GM12878 (cell line): Measurements from ENCODE around the gene SPACDR. TPM values are rescaled to one million over a fixed set of nuclear protein-coding genes. Genes with fewer than 3 reads are reported as not detected.

Source experiments
- ATAC-seq: fragments of 200-7000 bp; cut with Tn5 transposase; 3 replicates; pipeline ENCODE4 v1.9.1; 2020; ENCODE audit warnings: mild to moderate bottlenecking, moderate library complexity
- BruUV-seq: library from RNA; stranded (reverse); fragments of 400-500 nt; replicated peaks from 2 replicates; lab custom pipeline; 2021; lab: Mats Ljungman, UMichigan
- CTCF ChIA-PET: fragments of 300-600 bp; sonication (Branson Sonifier 250); formaldehyde crosslinking; extraction: SDS; loops from one replicate; lab custom pipeline; 2021; ENCODE audit warnings: inconsistent platforms; lab: Yijun Ruan, JAX
- POLR2A ChIA-PET: fragments of 350-600 bp; formaldehyde crosslinking; extraction: SDS; loops from one replicate; lab custom pipeline; 2021; ENCODE audit warnings: inconsistent platforms; lab: Charles Lee
- RAD21 ChIA-PET: fragments of 300-600 bp; sonication (Branson Sonifier 250); formaldehyde crosslinking; loops from one replicate; lab custom pipeline; 2023; ENCODE audit warnings: antibody characterized with exemption; ENCODE audit not compliant: unreplicated experiment; lab: Charles Lee
- SMC1A ChIA-PET: fragments of 300-600 bp; sonication (Branson Sonifier 250); formaldehyde crosslinking; loops from one replicate; lab custom pipeline; 2023; ENCODE audit not compliant: unreplicated experiment, uncharacterized antibody; lab: Charles Lee
- DNase-seq: peaks from one replicate; pipeline ENCODE4 v3.0.0-alpha.2; 2011; ENCODE audit warnings: low read depth, low spot score
- FAIRE-seq: peaks from 3 replicates; lab custom pipeline; 2011; peaks lifted over from hg19 to GRCh38; lab: Jason Lieb, UNC
- H2AFZ ChIP-seq: 2 replicates; pipeline ENCODE4 v1.6.0; 2011; ENCODE audit warnings: low read depth, low read length, control low read depth; ENCODE audit not compliant: control insufficient read depth
- H3K27ac ChIP-seq: 2 replicates; pipeline ENCODE4 v1.5.1; 2011; ENCODE audit warnings: control low read depth; ENCODE audit not compliant: control insufficient read depth, insufficient read depth
- H3K27me3 ChIP-seq, 2 experiments: replicated peaks in 1 of 2; 2 replicates each; pipeline versions ENCODE4 v1.6.0 to v1.6.1; 2011; ENCODE audit warnings: low read length in 1 of 2; ENCODE audit not compliant: control insufficient read depth in 2 of 2, insufficient read depth in 2 of 2
- H3K36me3 ChIP-seq, 2 experiments: 2 replicates each; pipeline ENCODE4 v1.5.1; 2011; ENCODE audit warnings: low read length in 1 of 2; ENCODE audit not compliant: control insufficient read depth in 2 of 2, insufficient read depth in 2 of 2
- H3K4me1 ChIP-seq: 2 replicates; pipeline ENCODE4 v1.6.1; 2011; ENCODE audit warnings: mild to moderate bottlenecking, low read length, moderate library complexity, mixed read lengths; ENCODE audit not compliant: control insufficient read depth, insufficient read depth
- H3K4me2 ChIP-seq: 2 replicates; pipeline ENCODE4 v1.6.0; 2011; ENCODE audit warnings: control low read depth; ENCODE audit not compliant: control insufficient read depth, insufficient read depth
- H3K4me3 ChIP-seq: fragments of 200-600 bp; sonication (generic); 2 replicates; pipeline ENCODE4 v1.5.1; 2016
- H3K79me2 ChIP-seq: 2 replicates; pipeline ENCODE4 v1.6.0; 2011; ENCODE audit warnings: low read length; ENCODE audit not compliant: control insufficient read depth, insufficient read depth
- H3K9ac ChIP-seq: 2 replicates; pipeline ENCODE4 v1.8.0; 2011; ENCODE audit warnings: low read length, control low read depth, mixed read lengths; ENCODE audit not compliant: control insufficient read depth, insufficient read depth
- H3K9me3 ChIP-seq: replicated peaks from 3 replicates; pipeline ENCODE4 v1.5.1; 2011; ENCODE audit warnings: mild to moderate bottlenecking, low read length; ENCODE audit not compliant: control insufficient read depth, insufficient read depth
- H4K20me1 ChIP-seq: 2 replicates; pipeline ENCODE4 v1.6.0; 2011; ENCODE audit not compliant: control insufficient read depth, insufficient read depth
- FOXK2 ChIP-seq: fragments of 450-650 bp; IDR thresholded peaks from 2 replicates; pipeline ENCODE4 v1.6.1; 2017; ENCODE audit warnings: mild to moderate bottlenecking, moderate library complexity
- GABPA ChIP-seq: IDR thresholded peaks from 2 replicates; pipeline ENCODE4 v1.6.1; 2014; ENCODE audit warnings: antibody characterized with exemption, low read depth, mild to moderate bottlenecking, inconsistent platforms
- HDAC6 ChIP-seq: fragments of 200-600 bp; sonication (generic); IDR thresholded peaks from one replicate; pipeline ENCODE4 v1.8.0; 2017; ENCODE audit warnings: antibody characterized with exemption; ENCODE audit not compliant: unreplicated experiment
- HDGF ChIP-seq: fragments of 450-650 bp; IDR thresholded peaks from 2 replicates; pipeline ENCODE4 v1.6.1; 2016; ENCODE audit warnings: antibody characterized with exemption
- IKZF1 ChIP-seq: fragments of 450-650 bp; conservative IDR thresholded peaks from 2 replicates; pipeline ENCODE4 v1.6.1; 2017; ENCODE audit warnings: antibody characterized with exemption, mild to moderate bottlenecking
- JUNB ChIP-seq: IDR thresholded peaks from 2 replicates; pipeline ENCODE4 v1.6.1; 2016; ENCODE audit warnings: antibody characterized with exemption, mild to moderate bottlenecking
- KDM1A ChIP-seq: fragments of 200-600 bp; sonication (generic); IDR thresholded peaks from 2 replicates; pipeline ENCODE4 v1.6.1; 2016; ENCODE audit warnings: borderline replicate concordance
- MYB ChIP-seq: fragments of 150-350 bp; IDR thresholded peaks from 2 replicates; pipeline ENCODE4 v1.6.1; 2014; ENCODE audit warnings: mild to moderate bottlenecking, low read depth, low read length, borderline replicate concordance
- MYC ChIP-seq: IDR thresholded peaks from 2 replicates; pipeline ENCODE4 v1.6.1; 2011; ENCODE audit warnings: mild to moderate bottlenecking, low read length, moderate library complexity, inconsistent platforms; ENCODE audit not compliant: insufficient read depth, insufficient replicate concordance, insufficient read length, severe bottlenecking
- NRF1 ChIP-seq: conservative IDR thresholded peaks from 2 replicates; pipeline ENCODE4 v1.6.1; 2011; ENCODE audit warnings: mild to moderate bottlenecking, low read depth, low read length, improper control_type of control experiment
- SIX5 ChIP-seq: IDR thresholded peaks from 2 replicates; pipeline ENCODE4 v1.6.1; 2011; ENCODE audit warnings: mild to moderate bottlenecking, low read depth, low read length, moderate library complexity; ENCODE audit not compliant: severe bottlenecking
- SMAD5 ChIP-seq: IDR thresholded peaks from 2 replicates; pipeline ENCODE4 v1.6.1; 2016; ENCODE audit warnings: antibody characterized with exemption, low read depth
- SP1 ChIP-seq: IDR thresholded peaks from one replicate; pipeline ENCODE4 v1.6.1; 2011; ENCODE audit warnings: low read depth, low read length
- SREBF2 ChIP-seq: IDR thresholded peaks from 2 replicates; pipeline ENCODE4 v1.6.1; 2012; ENCODE audit warnings: mild to moderate bottlenecking, low read length
- STAT3 ChIP-seq: IDR thresholded peaks from 2 replicates; pipeline ENCODE4 v1.6.1; 2011; ENCODE audit warnings: low read depth, low read length, improper control_type of control experiment
- WRNIP1 ChIP-seq: IDR thresholded peaks from 2 replicates; pipeline ENCODE4 v1.6.1; 2011; ENCODE audit warnings: low read depth, low read length, improper control_type of control experiment, borderline replicate concordance
- YBX1 ChIP-seq: fragments of 450-650 bp; IDR thresholded peaks from 2 replicates; pipeline ENCODE4 v1.6.1; 2016; ENCODE audit warnings: antibody characterized with exemption
- ZSCAN29 ChIP-seq: fragments of 450-650 bp; IDR thresholded peaks from 2 replicates; pipeline ENCODE4 v1.6.1; 2017; ENCODE audit warnings: mild to moderate bottlenecking, moderate library complexity
- WGBS: methylation state at CpG from one replicate; pipeline ENCODE4 v1.1.6; 2016; ENCODE audit warnings: low lambda C conversion rate; ENCODE audit not compliant: insufficient replicate concordance, insufficient coverage; ENCODE audit errors: missing lambda C conversion rate; 5-methylcytosine and 5-hydroxymethylcytosine counted together
- in situ Hi-C: fragments of 300-500 bp; cut with MboI; formaldehyde crosslinking; loops from 9 replicates; pipeline ENCODE4 v1.14.3; 2018; ENCODE audit warnings: mixed read lengths
- intact Hi-C: fragments of 100-400 bp; cut with micrococcal nuclease; formaldehyde crosslinking; loops from one replicate; pipeline ENCODE4 v1.14.2; 2022; ENCODE audit not compliant: unreplicated experiment
- polyA plus RNA-seq, 11 experiments: library from polyadenylated mRNA; depleted of rRNA in 4 of 11; unstranded in 6 of 11; stranded (reverse) in 5 of 11; fragments of >200 nt; fragmentation: Nextera tagmentation in 4 of 11; fragmentation: Illumina TruSeq in 1 of 11; extraction: Ambion mirVana in 4 of 11; extraction: Trizol in 1 of 11; gene quantifications; 1 replicate in 1 of 11; 2 replicates in 10 of 11; pipeline versions ENCODE4 v1.2.1 to v1.2.3, GENCODE V29; 2011 to 2016; ENCODE audit warnings: inconsistent platforms in 2 of 11, missing spikeins in 2 of 11, low read depth in 1 of 11
- total RNA-seq, 4 experiments: library from RNA; depleted of rRNA in 3 of 4; stranded (reverse); fragments of >200 nt in 3 of 4; fragmentation: Illumina TruSeq in 1 of 4; extraction: Trizol in 1 of 4; gene quantifications; 2 replicates each; pipeline versions ENCODE4 v1.2.1 to v1.2.3, GENCODE V29; 2013 to 2021
- TF ChIP-seq, protein P1 (sequence below): IDR thresholded peaks from 2 replicates; pipeline ENCODE4 v1.6.1; 2012; ENCODE audit warnings: mild to moderate bottlenecking, low read depth, low read length
- TF ChIP-seq, protein P2 (sequence below): fragments of 450-650 bp; formaldehyde crosslinking; IDR thresholded peaks from 2 replicates; pipeline ENCODE4 v1.4.0; 2022; ENCODE audit warnings: mild to moderate bottlenecking, moderate library complexity

SPACDR gene
- total and polyA plus RNA-seq, 10 of the 15 experiments (the other 5 are each of a cell fraction or from before 2014, with no cell fraction given): 0.18 to 1.5 (median 0.63) TPM

DNA sequence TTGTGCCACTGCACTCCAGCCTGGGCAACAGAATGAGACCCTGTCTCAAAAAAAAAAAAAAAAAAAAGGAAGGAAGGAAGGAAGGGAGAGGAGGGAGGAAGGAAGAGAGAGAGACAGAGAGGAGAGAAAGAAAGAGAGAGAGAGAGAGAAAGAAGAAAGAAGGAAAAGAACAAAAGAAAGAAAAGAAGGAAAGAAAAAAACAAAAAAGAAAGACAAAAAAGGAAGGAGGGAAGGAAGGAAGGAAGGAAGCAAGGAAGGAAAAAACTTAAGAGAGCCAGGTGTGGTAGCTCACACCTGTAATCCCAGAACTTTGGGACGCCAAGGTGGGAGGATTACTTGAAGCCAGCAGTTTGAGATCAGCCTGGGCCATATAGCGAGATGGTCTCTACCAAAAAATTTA lies 731 bp upstream of the SPACDR start (continued):
- TF ChIP-seq WRNIP1: no peak
- TF ChIP-seq STAT3: no peak
- no peak for TF ChIP-seq SP1
- TF ChIP-seq YBX1: no peak
- no peak for TF ChIP-seq NRF1
- no peak for TF ChIP-seq MYC
- no peak for TF ChIP-seq HDAC6
- TF ChIP-seq FOXK2: no peak
- TF ChIP-seq GABPA: no peak
- no peak for TF ChIP-seq HDGF
- TF ChIP-seq, all 136 proteins: peak for 0

DNA sequence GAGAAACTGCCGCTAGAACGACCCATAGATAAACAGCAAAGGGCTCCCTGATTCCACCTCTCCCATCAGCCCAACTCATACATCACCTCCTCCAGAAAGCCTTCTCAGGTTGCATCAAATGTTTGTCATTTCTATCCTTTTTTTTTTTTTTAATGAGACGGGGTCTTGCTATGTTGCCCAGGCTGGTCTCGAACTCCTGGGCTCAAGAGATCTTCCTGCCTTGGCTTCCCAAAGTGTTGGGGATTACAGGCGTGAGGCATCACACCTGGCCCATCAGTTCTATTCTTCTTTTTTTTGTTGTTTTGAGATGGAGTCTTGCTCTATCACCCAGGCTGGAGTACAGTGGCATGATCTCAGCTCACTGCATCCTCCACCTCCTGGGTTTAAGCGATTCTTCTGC lies 7.0 kb downstream of the SPACDR start:
- WGBS: 95% methylated on average over 5 of the region's 6 CpGs
- intact Hi-C loops (no loop called here), in situ Hi-C loops (loop anchor here (25.0 kb wide), 1 partner anchor 230 kb away; the partner anchor contains the start of gene GIGYF1)
- Histone ChIP-seq H3K36me3 (no peaks in the 10 kb centered on the region), H3K79me2 (no peaks in the 10 kb centered on the region), H3K27me3 (no peaks in the 10 kb centered on the region), H3K4me3 (no peak overlapping the region), H3K4me1 (no peaks in the 10 kb centered on the region; the same call in 1 of the 2 replicates), H2AFZ (no peak overlapping the region), H3K9ac (no peak overlapping the region), H3K9me3 (no peaks in the 10 kb centered on the region), H4K20me1 (no peaks in the 10 kb centered on the region), H3K4me2 (no peak overlapping the region), H3K27ac (no peak overlapping the region)
- POLR2A ChIA-PET: no interaction called here
- no TSS peak for BruUV-seq
- ATAC-seq (no peak), FAIRE-seq (no peak), DNase-seq (no peak)
- RAD21 ChIA-PET: no interaction called here
- SMC1A ChIA-PET: interaction anchor here (1.1 kb wide), 1 partner anchor 19 kb away, joined by 4 read pairs; no protein-coding TSS in a partner anchor
- CTCF ChIA-PET: interaction anchor here (0.7 kb wide), 1 partner anchor 13 kb away, joined by 3 read pairs; no protein-coding TSS in a partner anchor
- TF ChIP-seq MYB (no peak), STAT3 (no peak), KDM1A (no peak), SIX5 (no peak), IKZF1 (no peak), ZSCAN29 (no peak), SMAD5 (no peak), SREBF2 (no peak), JUNB (no peak)
- TF ChIP-seq, protein P1, sequence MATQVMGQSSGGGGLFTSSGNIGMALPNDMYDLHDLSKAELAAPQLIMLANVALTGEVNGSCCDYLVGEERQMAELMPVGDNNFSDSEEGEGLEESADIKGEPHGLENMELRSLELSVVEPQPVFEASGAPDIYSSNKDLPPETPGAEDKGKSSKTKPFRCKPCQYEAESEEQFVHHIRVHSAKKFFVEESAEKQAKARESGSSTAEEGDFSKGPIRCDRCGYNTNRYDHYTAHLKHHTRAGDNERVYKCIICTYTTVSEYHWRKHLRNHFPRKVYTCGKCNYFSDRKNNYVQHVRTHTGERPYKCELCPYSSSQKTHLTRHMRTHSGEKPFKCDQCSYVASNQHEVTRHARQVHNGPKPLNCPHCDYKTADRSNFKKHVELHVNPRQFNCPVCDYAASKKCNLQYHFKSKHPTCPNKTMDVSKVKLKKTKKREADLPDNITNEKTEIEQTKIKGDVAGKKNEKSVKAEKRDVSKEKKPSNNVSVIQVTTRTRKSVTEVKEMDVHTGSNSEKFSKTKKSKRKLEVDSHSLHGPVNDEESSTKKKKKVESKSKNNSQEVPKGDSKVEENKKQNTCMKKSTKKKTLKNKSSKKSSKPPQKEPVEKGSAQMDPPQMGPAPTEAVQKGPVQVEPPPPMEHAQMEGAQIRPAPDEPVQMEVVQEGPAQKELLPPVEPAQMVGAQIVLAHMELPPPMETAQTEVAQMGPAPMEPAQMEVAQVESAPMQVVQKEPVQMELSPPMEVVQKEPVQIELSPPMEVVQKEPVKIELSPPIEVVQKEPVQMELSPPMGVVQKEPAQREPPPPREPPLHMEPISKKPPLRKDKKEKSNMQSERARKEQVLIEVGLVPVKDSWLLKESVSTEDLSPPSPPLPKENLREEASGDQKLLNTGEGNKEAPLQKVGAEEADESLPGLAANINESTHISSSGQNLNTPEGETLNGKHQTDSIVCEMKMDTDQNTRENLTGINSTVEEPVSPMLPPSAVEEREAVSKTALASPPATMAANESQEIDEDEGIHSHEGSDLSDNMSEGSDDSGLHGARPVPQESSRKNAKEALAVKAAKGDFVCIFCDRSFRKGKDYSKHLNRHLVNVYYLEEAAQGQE: no peak
- TF ChIP-seq, protein P2, sequence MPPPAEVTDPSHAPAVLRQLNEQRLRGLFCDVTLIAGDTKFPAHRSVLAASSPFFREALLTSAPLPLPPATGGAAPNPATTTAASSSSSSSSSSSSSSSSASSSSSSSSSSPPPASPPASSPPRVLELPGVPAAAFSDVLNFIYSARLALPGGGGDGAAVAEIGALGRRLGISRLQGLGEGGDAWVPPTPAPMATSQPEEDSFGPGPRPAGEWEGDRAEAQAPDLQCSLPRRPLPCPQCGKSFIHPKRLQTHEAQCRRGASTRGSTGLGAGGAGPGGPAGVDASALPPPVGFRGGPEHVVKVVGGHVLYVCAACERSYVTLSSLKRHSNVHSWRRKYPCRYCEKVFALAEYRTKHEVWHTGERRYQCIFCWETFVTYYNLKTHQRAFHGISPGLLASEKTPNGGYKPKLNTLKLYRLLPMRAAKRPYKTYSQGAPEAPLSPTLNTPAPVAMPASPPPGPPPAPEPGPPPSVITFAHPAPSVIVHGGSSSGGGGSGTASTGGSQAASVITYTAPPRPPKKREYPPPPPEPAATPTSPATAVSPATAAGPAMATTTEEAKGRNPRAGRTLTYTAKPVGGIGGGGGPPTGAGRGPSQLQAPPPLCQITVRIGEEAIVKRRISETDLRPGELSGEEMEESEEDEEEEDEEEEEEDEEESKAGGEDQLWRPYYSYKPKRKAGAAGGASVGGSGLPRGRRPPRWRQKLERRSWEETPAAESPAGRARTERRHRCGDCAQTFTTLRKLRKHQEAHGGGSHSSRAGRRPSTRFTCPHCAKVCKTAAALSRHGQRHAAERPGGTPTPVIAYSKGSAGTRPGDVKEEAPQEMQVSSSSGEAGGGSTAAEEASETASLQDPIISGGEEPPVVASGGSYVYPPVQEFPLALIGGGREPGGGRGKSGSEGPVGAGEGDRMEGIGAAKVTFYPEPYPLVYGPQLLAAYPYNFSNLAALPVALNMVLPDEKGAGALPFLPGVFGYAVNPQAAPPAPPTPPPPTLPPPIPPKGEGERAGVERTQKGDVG (CRISPR knock-in tag): no peak
